Measurements from ENCODE around the gene GLIS1.

Gene GLIS1

GRCh38 chr1:53739109-53739681 lies at the start of gene GLIS1:
TSS of gene GLIS1 (minus strand) at chr1:53739164. CDS start at chr1:53738064, 1,100 bp downstream.
- DNase-seq (ENCODE audit: extremely low read depth, low read depth): peak; percentile 25
- TF ChIP-seq CTCF (IDR thresholded peaks at IDR 0.05; ENCODE audit: low read depth, low read length, missing control alignments): no peak

GRCh38 chr1:53787655-53788054 lies 48.7 kb upstream of the GLIS1 start:
- no peak for TF ChIP-seq CTCF (IDR thresholded peaks at IDR 0.05; ENCODE audit: low read depth, low read length, missing control alignments)
- no peak for DNase-seq (ENCODE audit: extremely low read depth, low read depth)
- H3K4me3 ChIP-seq (replicated peaks; ENCODE audit: low read depth, low read length): no peak overlapping the region

More at GRCh38 chr1:53739109-53739681, at the start of gene GLIS1:
- peak within 1 kb of the TSS; percentile 66 for H3K4me3 ChIP-seq (replicated peaks; ENCODE audit: low read depth, low read length)

- no peak overlapping the region for H3K4me3 ChIP-seq (replicated peaks; ENCODE audit: low read depth, low read length)
- DNase-seq (ENCODE audit: extremely low read depth, low read depth): no peak
- no peak for TF ChIP-seq CTCF (IDR thresholded peaks at IDR 0.05; ENCODE audit: low read depth, low read length, missing control alignments)
These were observed 44.1 kb upstream of the GLIS1 start for GRCh38 chr1:53783056-53783455.

GRCh38 chr1:53781654-53782053 lies 42.7 kb upstream of the GLIS1 start:
- no peak for TF ChIP-seq CTCF (IDR thresholded peaks at IDR 0.05; ENCODE audit: low read depth, low read length, missing control alignments)
- no peak for DNase-seq (ENCODE audit: extremely low read depth, low read depth)
- no peak overlapping the region for H3K4me3 ChIP-seq (replicated peaks; ENCODE audit: low read depth, low read length)

- no peak overlapping the region for H3K4me3 ChIP-seq (replicated peaks; ENCODE audit: low read depth, low read length)
- no peak for DNase-seq (ENCODE audit: extremely low read depth, low read depth)
- no peak for TF ChIP-seq CTCF (IDR thresholded peaks at IDR 0.05; ENCODE audit: low read depth, low read length, missing control alignments)
These were observed 38.3 kb upstream of the GLIS1 start for GRCh38 chr1:53777272-53777671.

- DNase-seq (ENCODE audit: extremely low read depth, low read depth): peak; percentile 26
- H3K4me3 ChIP-seq (replicated peaks; ENCODE audit: low read depth, low read length): no peak overlapping the region
- TF ChIP-seq CTCF (IDR thresholded peaks at IDR 0.05; ENCODE audit: low read depth, low read length, missing control alignments): no peak
These were observed 32.7 kb upstream of the GLIS1 start for GRCh38 chr1:53771648-53772047.

GRCh38 chr1:53769780-53770179 lies 30.8 kb upstream of the GLIS1 start:
- no peak for TF ChIP-seq CTCF (IDR thresholded peaks at IDR 0.05; ENCODE audit: low read depth, low read length, missing control alignments)
- DNase-seq (ENCODE audit: extremely low read depth, low read depth): no peak
- H3K4me3 ChIP-seq (replicated peaks; ENCODE audit: low read depth, low read length): no peak overlapping the region

Measured in HFF-Myc (cell line).